Measurements from ENCODE around the gene SRC.
"Not testable (repeated sequence)": the region's sequence is repeated elsewhere in the genome, so short reads cannot be mapped to it uniquely, and the experiment has no call there.

Gene SRC

DNA sequence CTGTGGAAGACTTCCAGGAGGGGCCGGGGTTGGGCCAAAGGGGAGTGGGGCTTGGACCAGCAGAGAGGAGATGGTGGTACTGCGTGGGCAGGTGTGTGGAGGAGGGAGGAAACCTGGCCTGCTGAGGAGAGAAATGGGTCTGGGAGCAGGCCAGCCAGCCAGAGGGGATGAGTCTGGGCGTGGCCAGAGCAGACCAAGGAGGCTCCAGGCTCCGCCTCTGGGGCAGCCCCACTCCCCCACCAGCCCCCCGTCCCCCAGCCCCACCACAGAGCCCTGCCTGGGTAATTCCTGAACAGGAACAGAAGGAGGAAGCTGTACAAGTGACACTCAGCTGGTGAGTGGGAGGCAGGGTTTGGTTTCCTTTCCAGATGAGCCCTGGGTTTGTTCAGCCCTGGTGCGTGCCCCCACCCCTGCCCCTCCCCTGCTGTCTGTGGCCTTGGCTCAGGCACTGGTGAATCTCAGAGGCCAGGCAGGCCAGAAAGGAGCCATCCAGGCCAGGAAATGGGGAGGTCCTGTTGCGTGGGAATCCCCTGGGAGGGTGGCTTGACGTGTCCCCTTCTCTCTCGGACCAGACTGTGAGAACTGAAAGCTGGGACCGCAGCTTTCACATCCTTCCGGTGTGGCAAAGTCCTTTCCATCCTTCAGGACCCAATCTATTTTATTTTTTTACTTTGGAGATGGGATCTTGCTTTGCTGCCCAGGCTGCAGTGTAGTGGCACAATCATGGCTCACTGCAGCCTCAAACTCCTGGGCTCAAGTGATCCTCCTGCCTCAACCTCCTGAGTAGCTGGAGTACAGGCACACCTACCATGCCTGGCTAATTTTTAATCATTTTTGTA, 9.4 kb upstream of the SRC start:
- no peak for DNase-seq (ENCODE audit: low read depth in 2 of 2)

GRCh38 chr20:37337208-37337991, 8.5 kb upstream of the SRC start:
- DNase-seq (ENCODE audit: low read depth in 2 of 2) = no peak

GRCh38 chr20:37338380-37338779, 7.6 kb upstream of the SRC start:
- DNase-seq (ENCODE audit: low read depth in 2 of 2) = not testable (repeated sequence)

GRCh38 chr20:37339208-37339607, 6.7 kb upstream of the SRC start:
- DNase-seq (ENCODE audit: low read depth in 2 of 2) = no peak

- not testable (repeated sequence) for DNase-seq (ENCODE audit: low read depth in 2 of 2)
These were observed 6.2 kb upstream of the SRC start for GRCh38 chr20:37339764-37340109.

DNA sequence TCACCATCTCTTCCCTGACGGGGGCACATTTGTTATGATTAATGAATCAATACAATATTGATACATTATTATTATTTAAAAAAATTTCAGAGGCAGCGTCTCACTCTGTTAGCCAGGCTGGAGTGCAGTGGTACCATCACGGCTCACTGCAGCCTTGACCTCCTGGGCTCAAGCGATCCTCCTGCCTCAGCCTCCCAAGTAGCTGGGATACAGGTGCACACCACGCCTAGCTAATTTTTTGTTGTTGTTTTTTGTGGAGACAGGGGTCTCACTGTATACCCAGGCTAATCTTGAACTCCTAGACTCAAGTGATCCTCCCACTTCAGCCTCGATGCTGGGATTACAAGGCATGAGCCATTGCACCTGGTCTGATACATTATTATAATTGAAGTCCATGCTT, 4.9 kb upstream of the SRC start:
- DNase-seq (ENCODE audit: low read depth in 2 of 2) = no peak

DNA sequence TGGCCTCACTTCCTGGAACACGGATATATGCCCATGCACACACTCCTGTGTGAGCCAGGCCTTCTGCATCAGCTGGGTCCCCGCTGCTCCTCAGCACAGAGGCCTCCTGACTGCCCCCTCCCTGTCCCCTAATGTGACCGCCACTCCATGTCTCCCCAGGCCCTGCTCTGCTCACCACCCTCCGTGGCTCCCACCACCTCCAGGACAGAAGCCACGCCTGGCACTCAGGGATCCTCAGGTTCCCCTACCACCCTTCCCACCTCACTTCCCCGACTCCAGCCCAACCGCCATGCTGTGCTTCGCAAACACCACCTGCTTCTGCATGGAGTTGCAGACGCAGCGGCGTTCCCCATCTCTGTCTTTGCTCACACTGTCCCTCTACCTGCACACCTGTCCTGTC, 4.3 kb upstream of the SRC start:
- no peak for DNase-seq (ENCODE audit: low read depth in 2 of 2)

- DNase-seq (ENCODE audit: low read depth in 2 of 2) = no peak
These were observed 3.4 kb upstream of the SRC start for GRCh38 chr20:37342231-37343177.

DNA sequence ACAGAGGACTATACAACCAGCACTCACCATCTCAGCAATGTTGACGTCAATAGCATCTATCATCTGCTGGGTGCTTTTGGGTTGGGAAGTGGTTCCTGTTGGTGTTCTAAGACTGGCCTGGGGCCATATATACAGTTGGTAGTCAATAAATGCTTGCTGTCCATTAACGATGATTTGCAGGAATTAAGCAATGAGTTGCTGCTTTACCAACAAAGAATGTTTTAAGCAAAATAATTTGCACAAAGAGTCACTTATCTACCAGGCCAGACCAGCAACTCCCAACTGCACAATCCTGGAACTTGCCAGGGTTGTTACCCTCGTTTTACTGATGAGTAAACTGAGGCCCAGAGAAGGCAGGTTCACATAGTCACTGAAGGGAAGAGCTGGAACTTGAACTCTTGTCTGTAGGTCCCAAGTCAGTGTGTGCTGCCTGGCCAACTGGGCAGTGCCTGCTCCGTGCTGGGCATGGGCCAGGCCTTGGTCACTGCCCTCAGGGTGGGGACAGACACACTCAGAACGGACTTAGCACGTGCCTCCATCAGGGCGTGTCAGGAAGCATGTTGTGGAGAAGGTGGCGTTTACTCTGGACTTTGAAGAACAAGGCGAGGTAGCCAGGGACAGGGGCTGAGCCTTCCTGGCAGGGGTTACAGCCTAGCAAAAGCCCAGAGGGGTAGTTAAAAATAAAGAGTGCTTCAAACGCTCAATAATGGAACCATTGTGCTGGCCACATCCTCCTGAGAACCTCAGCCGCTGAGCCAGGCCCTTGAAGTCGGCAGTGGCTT, 2.5 kb upstream of the SRC start:
- no peak for DNase-seq (ENCODE audit: low read depth in 2 of 2)

DNA sequence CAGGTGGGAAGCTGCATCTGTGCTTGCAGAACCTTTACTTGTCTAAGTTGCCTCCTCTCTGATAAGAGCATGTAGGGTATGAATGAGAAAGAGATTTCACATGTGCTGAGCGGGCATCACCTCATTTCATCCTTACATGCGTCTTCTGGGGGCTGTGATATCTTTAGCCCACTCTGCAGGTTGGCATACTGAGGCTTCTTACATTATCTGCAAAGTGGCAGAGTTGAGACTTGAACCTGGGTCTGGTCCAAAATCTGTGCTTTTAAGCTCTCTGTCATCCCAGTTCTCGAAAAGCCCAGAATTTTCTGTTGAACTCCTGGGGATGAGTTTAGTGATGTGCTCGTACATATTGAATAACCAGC, 2.0 kb upstream of the SRC start:
- DNase-seq (ENCODE audit: low read depth in 2 of 2) = no peak

GRCh38 chr20:37344506-37345338, 1.2 kb upstream of the SRC start:
- DNase-seq (ENCODE audit: low read depth in 2 of 2) = no peak

DNA sequence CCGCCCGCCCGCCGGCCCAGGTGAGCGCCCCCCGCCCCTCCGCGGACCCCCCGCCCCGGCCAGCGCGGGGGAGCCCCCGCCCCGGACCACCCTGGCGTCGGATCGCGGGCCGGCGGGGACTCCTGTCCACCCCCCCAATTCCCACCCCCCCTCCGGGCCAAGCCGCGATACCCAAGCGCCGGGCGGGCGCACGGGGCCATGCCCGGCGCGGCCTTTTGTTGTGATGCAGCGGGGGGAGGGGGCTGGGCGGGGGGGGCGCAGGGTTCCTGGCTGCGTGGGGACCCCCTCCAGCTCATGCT, 245 bp downstream of the SRC start:
- no peak for DNase-seq (ENCODE audit: low read depth in 2 of 2)

GRCh38 chr20:37346535-37347346, 801 bp downstream of the SRC start:
- DNase-seq (ENCODE audit: low read depth in 2 of 2) = no peak

DNA sequence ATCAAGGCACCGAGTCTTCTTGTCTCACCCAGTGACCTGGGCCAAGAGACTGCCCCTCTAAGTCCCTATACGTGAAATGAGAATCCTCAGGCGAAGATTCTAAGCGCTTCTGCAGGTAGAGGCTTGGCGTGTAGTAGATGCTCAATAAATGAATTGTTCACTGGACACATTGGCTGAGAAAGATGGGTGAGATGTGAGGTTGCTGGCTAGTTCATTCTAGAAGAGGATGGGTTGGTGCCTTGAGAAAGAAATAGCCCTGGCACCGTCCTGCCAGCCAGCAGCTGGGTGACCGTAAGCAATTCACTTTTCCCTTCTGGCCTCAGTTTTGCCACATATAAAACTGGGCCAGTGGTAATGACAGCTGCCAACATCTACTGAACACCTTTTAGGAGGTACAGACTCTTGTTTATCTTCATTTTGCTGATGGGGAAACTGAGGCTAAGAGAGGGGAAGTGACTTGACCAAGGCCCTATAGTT, 1.4 kb downstream of the SRC start:
- no peak for DNase-seq (ENCODE audit: low read depth in 2 of 2)

DNA sequence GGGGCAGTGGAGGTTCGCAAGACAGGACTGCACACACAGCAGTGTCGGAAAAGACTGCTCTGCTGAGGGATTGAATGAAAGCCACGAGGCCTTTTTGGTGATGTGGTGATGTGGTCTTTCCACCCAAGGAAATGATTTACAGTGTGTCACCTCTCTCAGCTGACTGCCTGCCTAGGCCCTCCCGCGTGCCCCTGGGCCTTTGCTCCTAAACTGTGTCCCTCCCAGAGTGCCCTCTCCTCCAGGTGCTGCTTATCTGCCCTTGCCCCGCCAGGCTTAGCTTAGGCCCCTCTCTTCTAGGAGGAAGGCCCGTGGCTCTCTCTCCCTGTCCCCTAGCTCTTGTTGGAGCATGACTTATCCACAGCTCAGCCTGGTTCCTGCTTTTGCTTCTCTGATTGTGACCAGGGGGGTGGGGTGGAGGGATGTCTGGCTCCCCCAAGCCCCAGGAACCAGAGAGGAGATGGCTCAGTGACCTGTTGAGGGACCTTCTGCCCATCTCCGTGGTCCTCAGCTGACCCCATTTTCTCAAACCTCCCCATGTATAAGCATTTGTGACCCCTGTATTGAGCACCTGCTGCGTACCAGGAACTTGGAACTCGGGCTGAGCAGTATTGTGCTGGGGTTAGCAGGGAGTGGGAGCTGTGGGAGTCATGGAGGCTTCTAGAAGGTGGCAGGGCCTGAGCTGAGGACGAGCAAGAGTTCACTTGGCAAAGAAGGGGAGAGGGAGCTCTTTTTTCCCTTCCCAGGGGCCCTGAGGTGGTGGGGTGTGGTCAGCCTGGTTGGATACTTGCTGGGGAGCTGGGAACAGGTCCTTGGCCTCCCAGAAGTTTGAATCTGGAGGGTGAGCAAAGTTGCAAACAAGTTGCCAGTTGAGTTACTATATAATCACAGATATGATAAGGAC, 2.2 kb downstream of the SRC start:
- no peak for DNase-seq (ENCODE audit: low read depth in 2 of 2)

DNA sequence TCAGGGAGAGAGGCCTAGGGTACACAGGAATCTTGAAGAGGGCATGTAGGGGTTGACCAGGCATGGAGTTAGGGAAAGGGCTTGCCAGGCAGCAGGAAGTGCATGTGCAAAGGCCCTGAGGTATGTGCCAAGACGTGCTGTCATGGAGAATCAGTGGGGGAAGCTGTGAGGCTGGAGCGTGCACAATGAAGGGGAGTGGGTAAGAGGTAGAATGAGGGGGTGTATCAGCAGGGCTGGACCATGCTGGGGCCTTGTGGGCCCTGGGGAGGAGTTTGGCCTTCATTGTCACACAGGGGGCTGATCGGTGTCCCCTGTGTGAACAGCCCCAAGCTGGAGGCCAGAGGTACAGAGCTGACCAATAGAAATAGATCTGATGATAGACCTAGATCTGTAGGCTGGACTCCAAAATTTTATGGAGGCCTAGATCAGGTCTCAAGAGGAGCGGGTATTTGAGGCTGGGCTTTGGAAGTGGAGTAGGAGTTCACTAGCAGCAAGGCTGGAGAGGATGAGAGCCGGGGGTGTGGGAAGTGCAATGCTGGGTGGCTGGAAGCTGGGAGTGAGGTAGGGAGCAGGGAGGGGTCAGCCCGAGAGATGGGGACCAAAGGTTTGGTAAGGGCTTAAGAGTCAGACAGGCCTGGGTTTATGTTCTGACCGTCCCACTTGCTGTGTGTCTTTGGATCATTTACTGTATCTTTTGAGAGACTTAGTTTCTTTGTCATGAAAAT, 3.0 kb downstream of the SRC start:
- DNase-seq (ENCODE audit: low read depth in 2 of 2) = no peak

GRCh38 chr20:37349517-37350491, 3.9 kb downstream of the SRC start:
- no peak for DNase-seq (ENCODE audit: low read depth in 2 of 2)
